ENCODE results near the gene GAPVD1. TPM values are rescaled to one million over a fixed set of nuclear protein-coding genes. Genes with fewer than 3 reads are reported as not detected.
"Not testable (repeated sequence)": the region's sequence is repeated elsewhere in the genome, so short reads cannot be mapped to it uniquely, and the experiment has no call there.

Gene GAPVD1
- total RNA-seq, 2 experiments from 2014 or later: 49.7 to 49.8 TPM

DNA sequence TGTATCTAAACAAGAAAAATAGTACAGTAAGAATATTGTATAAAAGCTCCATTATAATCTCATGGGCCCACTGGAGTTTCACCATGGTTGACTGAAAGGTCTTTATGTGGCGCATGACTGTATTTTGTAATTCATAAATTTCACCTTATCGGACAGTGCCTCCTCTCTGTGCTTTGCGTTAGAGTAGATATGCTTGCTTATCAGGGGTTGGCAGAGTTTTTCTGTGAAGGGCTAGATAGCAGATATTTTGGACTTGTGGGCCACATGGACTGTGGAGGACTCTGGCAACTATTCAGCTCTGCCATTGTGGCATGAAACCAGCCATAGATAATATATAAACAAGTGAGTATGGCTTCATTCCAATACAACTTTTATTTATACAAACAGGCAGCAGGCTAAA lies 23.2 kb downstream of the GAPVD1 start:
- TF ChIP-seq, protein P1, sequence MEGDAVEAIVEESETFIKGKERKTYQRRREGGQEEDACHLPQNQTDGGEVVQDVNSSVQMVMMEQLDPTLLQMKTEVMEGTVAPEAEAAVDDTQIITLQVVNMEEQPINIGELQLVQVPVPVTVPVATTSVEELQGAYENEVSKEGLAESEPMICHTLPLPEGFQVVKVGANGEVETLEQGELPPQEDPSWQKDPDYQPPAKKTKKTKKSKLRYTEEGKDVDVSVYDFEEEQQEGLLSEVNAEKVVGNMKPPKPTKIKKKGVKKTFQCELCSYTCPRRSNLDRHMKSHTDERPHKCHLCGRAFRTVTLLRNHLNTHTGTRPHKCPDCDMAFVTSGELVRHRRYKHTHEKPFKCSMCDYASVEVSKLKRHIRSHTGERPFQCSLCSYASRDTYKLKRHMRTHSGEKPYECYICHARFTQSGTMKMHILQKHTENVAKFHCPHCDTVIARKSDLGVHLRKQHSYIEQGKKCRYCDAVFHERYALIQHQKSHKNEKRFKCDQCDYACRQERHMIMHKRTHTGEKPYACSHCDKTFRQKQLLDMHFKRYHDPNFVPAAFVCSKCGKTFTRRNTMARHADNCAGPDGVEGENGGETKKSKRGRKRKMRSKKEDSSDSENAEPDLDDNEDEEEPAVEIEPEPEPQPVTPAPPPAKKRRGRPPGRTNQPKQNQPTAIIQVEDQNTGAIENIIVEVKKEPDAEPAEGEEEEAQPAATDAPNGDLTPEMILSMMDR (IDR thresholded peaks at IDR 0.05): no peak
- no peaks in the 10 kb centered on the region for H3K27me3 Mint-ChIP-seq
- POLR2A ChIA-PET: no interaction called here
- no peaks in the 10 kb centered on the region for H3K9me3 Mint-ChIP-seq
- CTCF ChIA-PET: no interaction called here
- H3K27ac Mint-ChIP-seq: no peak overlapping the region
- H3K36me3 Mint-ChIP-seq (ENCODE audit: low read depth): peaks cover 8% of the 10 kb centered on the region
- intact Hi-C loops (cut with micrococcal nuclease): no loop called here
- ATAC-seq (no peak), DNase-seq (no peak)
- peaks cover 12% of the 10 kb centered on the region for H3K4me1 Mint-ChIP-seq (ENCODE audit: low read depth)
- H3K4me3 Mint-ChIP-seq: no peak overlapping the region

DNA sequence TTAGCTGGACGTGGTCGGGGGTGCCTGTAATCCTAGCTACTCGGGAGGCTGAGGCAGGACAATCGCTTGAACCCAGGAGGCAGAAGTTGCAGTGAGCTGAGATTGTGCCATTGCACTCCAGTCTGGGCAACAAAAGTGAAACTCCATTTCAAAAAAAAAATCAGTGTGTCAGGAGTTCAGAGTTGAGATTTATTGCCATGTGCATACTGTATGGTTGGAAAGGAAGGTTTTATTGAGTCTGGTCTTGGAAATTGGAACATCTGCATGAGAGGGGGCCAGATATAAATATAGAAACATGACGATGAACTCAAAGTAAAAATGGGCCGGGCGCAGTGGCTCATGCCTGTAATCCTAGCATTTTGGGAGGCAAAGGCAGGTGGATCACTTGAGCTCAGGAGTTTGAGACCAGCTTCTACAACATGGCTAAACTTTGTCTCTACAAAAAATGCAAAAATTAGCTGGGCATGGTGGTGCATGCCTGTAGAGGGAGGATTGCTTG lies 25.4 kb downstream of the GAPVD1 start:
- H3K9me3 Mint-ChIP-seq; H3K27ac Mint-ChIP-seq; ATAC-seq; POLR2A ChIA-PET; DNase-seq; CTCF ChIA-PET; H3K27me3 Mint-ChIP-seq; H3K36me3 Mint-ChIP-seq (ENCODE audit: low read depth); intact Hi-C loops (cut with micrococcal nuclease); H3K4me3 Mint-ChIP-seq: not testable (repeated sequence)
- H3K4me1 Mint-ChIP-seq (ENCODE audit: low read depth): peaks cover 12% of the 10 kb centered on the region

DNA sequence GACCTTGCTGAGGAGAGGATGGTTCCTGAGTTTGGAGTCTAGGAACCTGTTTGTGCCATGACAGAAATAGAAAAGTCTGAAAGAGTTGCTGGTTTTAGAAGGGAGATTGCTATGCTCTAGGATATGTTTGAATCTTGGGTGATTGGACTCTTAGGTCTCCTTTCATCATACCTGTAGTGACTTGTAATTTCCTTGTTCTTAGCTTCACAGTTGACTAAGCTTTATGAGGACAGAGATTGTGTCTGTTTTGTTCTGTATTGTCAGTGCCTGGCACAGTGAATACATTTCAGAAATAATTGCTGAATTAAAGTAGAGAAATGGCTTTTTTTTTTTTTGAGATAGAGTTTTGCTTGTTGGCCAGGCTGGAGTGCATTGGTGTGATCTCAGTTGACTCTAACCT lies 31.5 kb downstream of the GAPVD1 start:
- peaks cover 3% of the 10 kb centered on the region for H3K4me1 Mint-ChIP-seq (ENCODE audit: low read depth)
- H3K9me3 Mint-ChIP-seq: no peaks in the 10 kb centered on the region
- ATAC-seq (peak; percentile 30), DNase-seq (no peak)
- no peaks in the 10 kb centered on the region for H3K27me3 Mint-ChIP-seq
- peaks cover 2% of the 10 kb centered on the region for H3K36me3 Mint-ChIP-seq (ENCODE audit: low read depth)
- intact Hi-C loops (cut with micrococcal nuclease): no loop called here
- no peak overlapping the region for H3K4me3 Mint-ChIP-seq
- ChIA-PET POLR2A (interaction anchor here (0.6 to 0.7 kb wide), 2 partner anchors 11 to 52 kb away, joined by 3 read pairs; partner anchors contain the start of gene HSPA5), CTCF (no interaction called here)
- TF ChIP-seq, protein P1 (IDR thresholded peaks at IDR 0.05): no peak
- no peak overlapping the region for H3K27ac Mint-ChIP-seq

DNA sequence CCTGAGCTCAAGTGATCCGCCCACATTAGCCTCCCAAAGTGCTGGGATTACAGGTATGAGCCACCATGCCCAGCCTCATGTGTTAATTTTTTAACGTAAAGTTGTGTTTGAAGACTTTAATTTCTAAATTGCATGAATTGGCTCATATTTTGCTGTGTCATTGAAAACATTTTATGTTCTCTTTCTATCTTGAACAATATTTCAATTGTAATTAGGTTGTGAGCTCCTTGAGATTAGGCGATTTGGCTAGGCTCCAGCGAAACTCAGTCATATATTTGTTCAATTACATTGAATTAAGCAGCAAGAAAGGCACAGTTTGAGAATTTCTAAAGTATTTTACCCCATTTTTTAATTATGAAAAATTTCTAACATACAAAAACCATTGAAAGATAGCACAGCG lies 34.0 kb downstream of the GAPVD1 start:
- DNase-seq (no peak), ATAC-seq (no peak)
- intact Hi-C loops (cut with micrococcal nuclease): no loop called here
- ChIA-PET POLR2A (interaction anchor here (1.2 kb wide), 1 partner anchor 22 kb away, joined by 3 read pairs; no protein-coding TSS in a partner anchor), CTCF (no interaction called here)
- Mint-ChIP-seq H3K27me3 (no peaks in the 10 kb centered on the region), H3K9me3 (no peaks in the 10 kb centered on the region), H3K36me3 (ENCODE audit: low read depth) (peaks cover 5% of the 10 kb centered on the region), H3K27ac (no peak overlapping the region), H3K4me1 (ENCODE audit: low read depth) (peaks cover 3% of the 10 kb centered on the region), H3K4me3 (no peak overlapping the region)
- TF ChIP-seq, protein P1 (IDR thresholded peaks at IDR 0.05): no peak

DNA sequence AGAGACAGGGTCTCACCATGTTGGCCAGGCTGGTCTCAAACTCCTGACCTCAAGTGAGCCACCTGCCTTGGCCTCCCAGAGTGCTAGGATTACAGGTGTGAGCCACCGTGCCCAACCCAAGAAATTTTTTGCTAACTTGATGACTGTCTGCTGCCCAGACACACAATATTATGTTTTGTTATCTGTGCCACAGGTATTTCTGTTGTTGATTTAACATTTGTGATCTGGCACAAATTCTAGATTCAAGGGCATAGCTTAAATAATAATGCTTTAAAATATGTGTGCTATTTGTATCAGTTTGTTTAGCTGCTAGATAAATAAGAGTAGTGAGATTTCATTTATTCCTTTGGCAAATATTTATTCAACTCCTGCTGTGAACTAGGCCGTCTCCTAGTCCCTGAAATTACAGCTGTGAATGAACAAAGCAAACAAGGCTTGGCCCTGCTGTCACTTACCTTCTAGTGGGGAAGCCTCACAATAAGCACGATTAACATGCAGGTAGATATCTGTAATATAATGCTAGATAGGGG lies 35.3 kb downstream of the GAPVD1 start:
- ChIA-PET POLR2A (interaction anchor here (0.6 to 1.4 kb wide), 2 partner anchors 56 to 412 kb away, joined by 3 read pairs; partner anchors contain the start of gene HSPA5), CTCF (no interaction called here)
- H3K27ac Mint-ChIP-seq: no peak overlapping the region
- DNase-seq (no peak), ATAC-seq (no peak)
- no peaks in the 10 kb centered on the region for H3K9me3 Mint-ChIP-seq
- intact Hi-C loops (cut with micrococcal nuclease): no loop called here
- H3K4me1 Mint-ChIP-seq (ENCODE audit: low read depth): peaks cover 3% of the 10 kb centered on the region
- TF ChIP-seq, protein P1 (IDR thresholded peaks at IDR 0.05): no peak
- no peaks in the 10 kb centered on the region for H3K27me3 Mint-ChIP-seq
- H3K36me3 Mint-ChIP-seq (ENCODE audit: low read depth): peaks cover 7% of the 10 kb centered on the region
- H3K4me3 Mint-ChIP-seq: no peak overlapping the region

Measured in activated CD8-positive, alpha-beta T cell treated with anti-CD3 and anti-CD28 coated beads for 36 hours (primary cell).